ENCODE results near the gene C12orf76. TPM values are rescaled to one million over a fixed set of nuclear protein-coding genes. Genes with fewer than 3 reads are reported as not detected.

Gene C12orf76
- total RNA-seq, 1 donor from 2014 or later: 5.7 TPM

DNA sequence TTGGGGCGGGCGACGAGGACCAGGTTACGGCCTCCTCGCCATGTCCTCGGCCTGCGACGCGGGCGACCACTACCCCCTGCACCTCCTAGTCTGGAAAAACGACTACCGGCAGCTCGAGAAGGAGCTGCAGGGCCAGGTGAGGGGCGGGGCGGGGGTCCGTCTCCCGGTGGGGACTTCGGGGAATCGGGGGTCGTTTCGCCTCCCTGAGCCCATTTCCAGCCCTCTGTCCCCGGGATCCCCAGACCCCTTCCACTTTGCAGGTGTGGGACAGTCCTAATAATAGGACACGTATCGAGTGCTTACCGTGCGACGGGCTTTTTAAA is 48.7 kb downstream of the C12orf76 start:
- DNase-seq: no peak
- ATAC-seq: no peak
- intact Hi-C loops (cut with micrococcal nuclease): no loop called here

DNA sequence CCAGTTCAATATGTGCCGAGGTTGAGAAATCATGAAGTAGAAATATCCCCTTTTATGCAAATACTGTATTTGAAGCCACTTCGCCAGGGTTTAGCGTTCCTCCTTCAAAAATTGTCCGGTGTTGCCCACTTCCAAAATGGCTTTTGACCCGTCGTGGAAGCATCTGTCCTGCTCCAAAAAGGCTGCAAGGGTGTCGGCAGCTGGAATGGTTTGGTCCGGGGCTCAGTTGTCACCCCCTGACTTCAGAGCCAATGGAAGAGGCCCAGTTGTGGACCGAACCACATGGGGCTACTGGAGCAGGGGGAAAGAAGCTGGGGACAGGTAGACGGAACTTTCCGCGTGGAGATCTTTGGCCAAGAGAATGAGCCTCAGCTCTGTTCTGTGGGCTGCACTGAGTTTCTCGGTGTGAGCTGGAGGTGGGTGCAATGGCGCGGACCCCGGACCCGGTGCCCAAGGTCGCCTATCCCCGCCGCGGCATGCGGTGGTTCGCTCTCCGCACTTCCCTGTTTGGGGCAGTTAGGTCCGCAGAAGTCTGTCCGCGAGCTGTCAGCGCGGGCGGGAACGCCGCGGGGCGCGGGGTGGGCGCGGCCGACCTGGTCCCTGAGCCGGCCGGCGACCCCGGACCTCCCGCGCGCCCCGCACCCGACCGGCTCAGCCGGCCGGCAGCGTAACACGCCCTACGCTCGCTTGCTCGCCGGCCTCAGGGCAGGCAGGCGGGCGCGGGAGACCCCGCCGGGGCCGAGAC is 49.2 kb downstream of the C12orf76 start, which contains the start of gene ANKRD13A:
Gene ANKRD13A (plus strand): TSS at position 527 of the 745 bp plus-strand sequence. CDS start 259 bp downstream, outside the sequence.
- ATAC-seq: peak; percentile 85

DNA sequence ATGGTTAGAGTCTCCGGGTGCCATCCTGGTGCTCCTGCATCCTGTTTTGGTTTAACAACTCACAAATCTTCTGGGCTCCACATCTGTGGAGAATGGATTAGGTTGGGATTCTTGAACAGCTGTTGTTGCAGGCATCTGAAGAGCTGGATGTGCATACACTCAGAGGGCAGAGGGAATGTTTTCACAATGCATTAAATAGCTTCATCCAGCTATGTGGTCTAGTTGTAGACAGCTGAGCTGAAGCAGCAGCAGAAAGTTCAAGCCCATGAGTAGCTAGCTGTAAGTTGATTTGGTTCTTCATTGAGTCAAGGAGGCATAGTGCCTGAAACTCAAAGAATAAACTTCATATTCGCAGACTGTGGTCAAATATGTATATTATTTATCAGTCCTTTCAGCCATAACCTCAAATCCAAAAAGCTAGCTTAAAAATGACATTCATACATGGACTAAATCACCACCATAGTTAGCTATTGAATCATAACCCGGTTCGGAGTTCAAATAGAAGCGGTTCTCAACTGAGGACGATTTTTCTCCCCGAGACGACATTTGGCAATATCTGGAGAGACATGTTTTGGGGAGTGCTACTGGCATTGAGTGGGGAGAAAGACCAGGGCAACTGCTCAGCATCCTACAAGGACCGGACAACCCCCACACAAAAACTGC is 50.0 kb downstream of the C12orf76 start:
- ATAC-seq: no peak
- intact Hi-C loops (cut with micrococcal nuclease): no loop called here
- DNase-seq: no peak

More for the DNA sequence above, 49.2 kb downstream of the C12orf76 start, which contains the start of gene ANKRD13A:
- DNase-seq: peak; percentile 92
- intact Hi-C loops (cut with micrococcal nuclease): no loop called here

DNA sequence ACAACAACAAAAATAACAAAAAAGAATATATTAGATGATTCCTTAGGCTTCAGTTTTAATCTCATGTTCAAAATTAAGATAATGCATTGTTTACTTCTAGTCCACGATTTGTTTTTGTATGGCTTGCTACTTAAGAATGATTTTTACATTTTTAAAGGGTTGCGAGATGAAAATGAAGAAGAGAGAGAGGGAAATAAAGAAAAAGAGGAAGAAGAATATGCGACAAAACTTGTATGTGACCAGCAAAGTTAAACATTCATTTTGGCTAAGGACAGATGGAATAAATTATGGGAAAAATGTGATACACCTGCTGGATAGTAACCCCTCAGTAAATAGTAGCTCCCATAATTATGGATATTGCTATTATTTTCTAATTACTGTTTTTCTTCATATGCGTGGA is 50.9 kb downstream of the C12orf76 start:
- no peak for DNase-seq
- no peak for ATAC-seq
- intact Hi-C loops (cut with micrococcal nuclease): no loop called here

GRCh38 chr12:109996483-109996853 is 51.9 kb downstream of the C12orf76 start:
- ATAC-seq (no peak), DNase-seq (no peak)
- intact Hi-C loops (cut with micrococcal nuclease): no loop called here

DNA sequence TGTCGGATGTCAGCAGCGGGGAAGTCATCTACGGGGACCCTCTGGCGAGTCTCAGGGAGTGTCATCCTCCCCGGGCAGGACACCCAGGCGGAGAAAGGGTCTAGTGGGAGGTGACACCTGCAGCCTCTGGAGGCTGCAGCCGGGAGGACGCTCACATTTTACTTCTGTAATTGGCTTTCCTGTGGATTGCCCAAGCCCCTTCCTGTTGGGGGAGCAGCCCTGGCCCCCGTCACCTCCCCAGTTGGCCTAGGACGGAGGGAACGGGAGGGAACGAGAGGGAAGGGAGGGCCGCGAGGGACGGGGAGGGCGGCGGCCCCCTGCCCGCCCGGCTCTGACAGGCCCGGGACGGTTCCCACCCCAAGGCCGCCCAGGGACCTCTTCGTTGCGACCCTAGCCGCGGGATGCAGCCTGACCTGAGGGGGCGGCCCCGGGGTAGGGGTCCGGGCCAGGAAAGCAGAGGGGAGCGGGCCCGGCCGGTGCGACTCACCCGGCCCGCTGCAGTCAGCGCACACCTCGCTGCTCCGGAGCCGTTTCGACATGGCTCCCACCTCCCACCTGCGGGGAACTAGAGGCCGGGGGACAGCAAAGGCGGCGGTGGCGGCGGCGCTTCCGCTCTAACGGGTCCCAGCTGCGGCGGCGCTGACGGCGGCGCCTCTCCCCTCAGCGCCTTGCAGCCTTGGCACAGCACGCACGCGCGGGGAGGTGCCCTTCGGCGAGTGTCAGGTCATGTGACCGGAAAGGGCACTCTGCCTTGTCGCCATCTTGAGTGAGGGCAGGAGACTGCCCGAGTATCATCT is 52.4 kb downstream of the C12orf76 start, which contains the start of gene GIT2:
Gene GIT2 (minus strand): TSS at position 683 of the 797 bp plus-strand sequence. CDS start 144 bp downstream, at position 539.
- DNase-seq (peak; percentile 96), ATAC-seq (peak; percentile 89)
- intact Hi-C loops (cut with micrococcal nuclease): no loop called here

GRCh38 chr12:109995361-109995685 is 53.0 kb downstream of the C12orf76 start:
- DNase-seq (no peak), ATAC-seq (no peak)
- intact Hi-C loops (cut with micrococcal nuclease): no loop called here

- DNase-seq (no peak), ATAC-seq (no peak)
- intact Hi-C loops (cut with micrococcal nuclease): no loop called here
Observed at GRCh38 chr12:109994401-109995175, 53.7 kb downstream of the C12orf76 start.

DNA sequence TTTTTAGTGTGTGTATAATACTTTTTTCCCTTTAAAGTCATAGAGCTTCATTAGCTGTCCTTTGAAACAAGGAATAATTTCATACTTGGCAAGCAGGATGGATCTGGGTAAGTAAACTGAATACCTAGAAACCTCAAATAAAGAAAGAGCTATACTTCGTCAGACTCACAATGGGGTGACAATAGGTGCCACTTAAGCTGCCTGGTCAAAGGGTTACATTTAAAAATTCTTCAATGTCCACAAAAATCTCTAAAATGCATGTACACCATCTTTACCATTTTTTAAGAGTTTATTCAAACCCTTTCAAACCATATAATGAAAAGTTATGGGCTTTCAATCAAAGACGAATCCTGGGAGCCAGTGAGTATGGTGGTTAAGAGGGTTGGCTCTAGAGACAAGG is 55.2 kb downstream of the C12orf76 start:
- DNase-seq (no peak), ATAC-seq (no peak)
- intact Hi-C loops (cut with micrococcal nuclease): no loop called here

DNA sequence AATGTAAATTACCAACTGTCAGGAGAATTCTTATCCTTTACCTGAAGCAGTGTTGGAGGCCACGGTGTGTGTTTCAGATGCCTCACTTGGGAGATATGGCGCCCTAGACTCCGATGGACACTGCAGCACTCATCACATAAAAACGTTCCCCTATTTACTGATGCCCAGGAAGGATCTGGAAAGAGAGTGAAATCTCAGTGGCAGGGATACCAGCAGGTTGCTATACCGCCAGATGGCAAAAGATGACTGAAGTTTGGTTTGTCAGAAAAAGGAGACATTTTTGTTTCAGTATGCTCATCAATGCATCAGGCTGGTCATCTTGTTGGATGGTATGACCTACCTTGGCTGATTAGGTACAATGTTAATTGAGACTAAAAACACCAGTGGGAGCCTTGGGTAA is 56.7 kb downstream of the C12orf76 start:
- no peak for DNase-seq
- no peak for ATAC-seq
- intact Hi-C loops (cut with micrococcal nuclease): no loop called here

Other genes starting within 250 kb of the C12orf76 start
- gene TRPV4, start 215.1 kb downstream of the C12orf76 start, total RNA-seq: 0.25 TPM
- gene GLTP, start 168.0 kb downstream of the C12orf76 start, total RNA-seq: 19.8 TPM
- 11.4 TPM for gene TCHP, start 148.2 kb downstream of the C12orf76 start, total RNA-seq
- 41.4 TPM for gene GIT2, start 52.2 kb downstream of the C12orf76 start, total RNA-seq
- 24.4 TPM for gene ANKRD13A, start 49.1 kb downstream of the C12orf76 start, total RNA-seq
- gene IFT81, start 75.8 kb upstream of the C12orf76 start, total RNA-seq: 9.4 TPM
- 3,201 TPM for gene ATP2A2, start 232.7 kb upstream of the C12orf76 start, total RNA-seq